ENCODE data around the gene SHE.

DNA sequence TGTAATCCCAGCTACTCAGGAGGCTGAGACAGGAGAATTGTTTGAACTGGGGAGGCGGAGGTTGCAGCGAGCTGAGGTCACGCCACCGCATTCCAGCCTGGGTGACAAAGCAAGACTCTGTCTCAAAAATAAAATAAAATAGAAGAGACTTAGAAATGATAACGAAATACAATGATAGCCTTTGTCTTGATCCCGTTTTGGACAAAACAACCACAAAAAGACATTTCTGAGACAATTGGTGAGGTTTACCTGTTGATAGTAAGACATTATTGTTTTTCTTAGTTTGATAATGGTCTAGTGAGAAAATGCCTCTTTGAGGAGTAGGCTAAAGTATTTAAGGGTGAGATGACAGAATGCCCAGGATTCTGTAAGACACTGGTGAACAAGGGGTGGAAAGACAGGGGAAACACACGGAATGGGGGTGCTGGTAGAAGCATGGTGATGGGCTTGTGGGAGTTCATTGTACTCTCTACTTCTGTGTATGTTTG, 11.9 kb upstream of the SHE start:
- TF ChIP-seq, protein P1, sequence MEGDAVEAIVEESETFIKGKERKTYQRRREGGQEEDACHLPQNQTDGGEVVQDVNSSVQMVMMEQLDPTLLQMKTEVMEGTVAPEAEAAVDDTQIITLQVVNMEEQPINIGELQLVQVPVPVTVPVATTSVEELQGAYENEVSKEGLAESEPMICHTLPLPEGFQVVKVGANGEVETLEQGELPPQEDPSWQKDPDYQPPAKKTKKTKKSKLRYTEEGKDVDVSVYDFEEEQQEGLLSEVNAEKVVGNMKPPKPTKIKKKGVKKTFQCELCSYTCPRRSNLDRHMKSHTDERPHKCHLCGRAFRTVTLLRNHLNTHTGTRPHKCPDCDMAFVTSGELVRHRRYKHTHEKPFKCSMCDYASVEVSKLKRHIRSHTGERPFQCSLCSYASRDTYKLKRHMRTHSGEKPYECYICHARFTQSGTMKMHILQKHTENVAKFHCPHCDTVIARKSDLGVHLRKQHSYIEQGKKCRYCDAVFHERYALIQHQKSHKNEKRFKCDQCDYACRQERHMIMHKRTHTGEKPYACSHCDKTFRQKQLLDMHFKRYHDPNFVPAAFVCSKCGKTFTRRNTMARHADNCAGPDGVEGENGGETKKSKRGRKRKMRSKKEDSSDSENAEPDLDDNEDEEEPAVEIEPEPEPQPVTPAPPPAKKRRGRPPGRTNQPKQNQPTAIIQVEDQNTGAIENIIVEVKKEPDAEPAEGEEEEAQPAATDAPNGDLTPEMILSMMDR (IDR thresholded peaks at IDR 0.05; ENCODE audit: extremely low read depth in 1 of 2, insufficient read depth in 1 of 2, low read depth in 1 of 2, low read length in 2 of 2) = no peak
- no peak for TF ChIP-seq POLR2AphosphoS5 (IDR thresholded peaks at IDR 0.05; ENCODE audit: insufficient read depth, low read depth, low read length)
- no peak for TF ChIP-seq EZH2 (IDR thresholded peaks at IDR 0.05; ENCODE audit: borderline replicate concordance, low read depth, low read length, severe bottlenecking)
- no peak for TF ChIP-seq POLR2A (IDR thresholded peaks at IDR 0.05; ENCODE audit: low read depth, low read length)
- no peak for TF ChIP-seq JUN (IDR thresholded peaks at IDR 0.05; ENCODE audit: borderline replicate concordance, insufficient read depth, insufficient read length, low read depth)
- TF ChIP-seq, protein P2, sequence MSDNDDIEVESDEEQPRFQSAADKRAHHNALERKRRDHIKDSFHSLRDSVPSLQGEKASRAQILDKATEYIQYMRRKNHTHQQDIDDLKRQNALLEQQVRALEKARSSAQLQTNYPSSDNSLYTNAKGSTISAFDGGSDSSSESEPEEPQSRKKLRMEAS (IDR thresholded peaks at IDR 0.05; ENCODE audit: insufficient read depth, insufficient read length) = no peak
- TF ChIP-seq MYC (IDR thresholded peaks at IDR 0.05; ENCODE audit: low read depth, low read length) = no peak
- no peak for TF ChIP-seq FOS (IDR thresholded peaks at IDR 0.05; ENCODE audit: borderline replicate concordance, insufficient read depth, low read length)
